ENCODE measurements around the gene STARD10. TPM values are rescaled to one million over a fixed set of nuclear protein-coding genes. Genes with fewer than 3 reads are reported as not detected.

Gene STARD10
- total and polyA plus RNA-seq, 10 donors: 19.7 to 46.7 (median 27.9) TPM

DNA sequence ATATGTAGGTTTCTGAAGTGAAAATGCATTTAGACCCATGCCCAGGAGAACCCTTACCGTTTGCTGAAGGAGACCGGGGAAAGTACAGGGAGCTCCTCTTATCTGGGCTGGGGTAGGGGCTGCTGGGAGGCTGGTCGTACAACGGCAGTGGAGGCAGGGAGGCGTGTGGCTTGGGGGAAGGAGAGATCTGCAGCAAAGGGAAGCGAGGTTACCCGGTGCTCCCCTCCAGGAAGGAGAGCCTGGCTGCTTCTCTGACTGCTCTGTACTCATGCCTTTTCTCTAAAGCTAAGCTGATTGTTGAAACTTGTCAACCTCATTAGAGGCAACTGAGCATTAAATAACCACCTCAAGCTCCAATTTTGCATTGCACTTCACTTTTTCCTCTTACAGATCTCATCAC lies 47.5 kb upstream of the STARD10 start:
- no peaks in the 10 kb centered on the region for H3K27me3 ChIP-seq (replicated peaks in 1 of 7)
- intact Hi-C loops (cut with DNase I; ENCODE audit: low total_unique reads): no loop called here
- H3K4me1 ChIP-seq: peaks cover 0 to 24% (median 10%) of the 10 kb centered on the region in 6 donors
- peak overlapping the region in 3 of 8 donors; percentile 12 to 14 (median 13) for H3K27ac ChIP-seq
- H3K9me3 ChIP-seq: no peaks in the 10 kb centered on the region
- H3K36me3 ChIP-seq: peaks cover 2 to 99% (median 78%) of the 10 kb centered on the region in 6 donors
- no peak overlapping the region for H3K4me3 ChIP-seq
- TF ChIP-seq POLR2AphosphoS5 (IDR thresholded peaks at IDR 0.05): no peak
- no peak for TF ChIP-seq POLR2A (IDR thresholded peaks at IDR 0.05)
- TF ChIP-seq CTCF (IDR thresholded peaks at IDR 0.05 in 8 of 11, conservative IDR thresholded peaks at IDR 0.05 in 3 of 11): no peak
- no peak for DNase-seq
- WGBS, 5 donors: 82 to 91% (median 83%) methylated on average over 7 of the region's 7 CpGs

- H3K27me3 ChIP-seq (replicated peaks in 1 of 7): no peaks in the 10 kb centered on the region
- intact Hi-C loops (cut with DNase I; ENCODE audit: low total_unique reads): no loop called here
- H3K36me3 ChIP-seq: peaks cover 2 to 99% (median 76%) of the 10 kb centered on the region in 6 donors
- no peak for DNase-seq
- H3K9me3 ChIP-seq: no peaks in the 10 kb centered on the region
- no peak for TF ChIP-seq CTCF (IDR thresholded peaks at IDR 0.05 in 8 of 11, conservative IDR thresholded peaks at IDR 0.05 in 3 of 11)
- peak in 1 of 3 donors; percentile 19 for TF ChIP-seq POLR2AphosphoS5 (IDR thresholded peaks at IDR 0.05)
- TF ChIP-seq POLR2A (IDR thresholded peaks at IDR 0.05): no peak
- peak overlapping the region in 2 of 8 donors; percentile 5 to 14 for H3K27ac ChIP-seq
- peaks cover 5 to 31% (median 16%) of the 10 kb centered on the region in 6 donors for H3K4me1 ChIP-seq
- WGBS, 5 donors: 92 to 96% (median 94%) methylated on average over 4 of the region's 4 CpGs
- H3K4me3 ChIP-seq: no peak overlapping the region
These were observed 46.9 kb upstream of the STARD10 start for GRCh38 chr11:72840780-72841179.

- peak overlapping the region in 5 of 8 donors; percentile 20 to 88 (median 43) for H3K27ac ChIP-seq
- no peak for DNase-seq
- H3K4me1 ChIP-seq: peaks cover 5 to 49% (median 32%) of the 10 kb centered on the region in 6 donors
- H3K4me3 ChIP-seq: no peak overlapping the region
- H3K36me3 ChIP-seq: peaks cover 2 to 99% (median 71%) of the 10 kb centered on the region in 6 donors
- H3K27me3 ChIP-seq (replicated peaks in 1 of 7): no peaks in the 10 kb centered on the region
- intact Hi-C loops (cut with DNase I; ENCODE audit: low total_unique reads): no loop called here
- H3K9me3 ChIP-seq: no peaks in the 10 kb centered on the region
- TF ChIP-seq POLR2AphosphoS5 (IDR thresholded peaks at IDR 0.05): peak in 1 of 3 donors; percentile 4
- no peak for TF ChIP-seq POLR2A (IDR thresholded peaks at IDR 0.05)
- TF ChIP-seq CTCF (IDR thresholded peaks at IDR 0.05 in 8 of 11, conservative IDR thresholded peaks at IDR 0.05 in 3 of 11): no peak
- WGBS, 5 donors: 52 to 74% (median 67%) methylated on average over 4 of the region's 4 CpGs
These were observed 45.0 kb upstream of the STARD10 start for GRCh38 chr11:72838691-72839305.

- no peak for DNase-seq
- intact Hi-C loops (cut with DNase I; ENCODE audit: low total_unique reads): no loop called here
- H3K36me3 ChIP-seq: peaks cover 0 to 98% (median 47%) of the 10 kb centered on the region in 6 donors
These were observed 42.3 kb upstream of the STARD10 start for GRCh38 chr11:72836111-72836510.

More at GRCh38 chr11:72836111-72836510, 42.3 kb upstream of the STARD10 start:
- H3K4me3 ChIP-seq: peak overlapping the region in 1 of 8 donors; percentile 34
- WGBS, 5 donors: 50 to 74% (median 57%) methylated on average over 4 of the region's 4 CpGs
- H3K27ac ChIP-seq: peak overlapping the region in 7 of 8 donors; percentile 77 to 88 (median 83)
- H3K9me3 ChIP-seq: no peaks in the 10 kb centered on the region
- H3K27me3 ChIP-seq (replicated peaks in 1 of 7): no peaks in the 10 kb centered on the region
- H3K4me1 ChIP-seq: peaks cover 10 to 75% (median 49%) of the 10 kb centered on the region in 6 donors
- no peak for TF ChIP-seq POLR2A (IDR thresholded peaks at IDR 0.05)
- TF ChIP-seq POLR2AphosphoS5 (IDR thresholded peaks at IDR 0.05): peak in 2 of 3 donors; percentile 51 to 58

Data from spleen (tissue), 11 donors.